ENCODE data around the gene KLK1. TPM values are rescaled to one million over a fixed set of nuclear protein-coding genes. Genes with fewer than 3 reads are reported as not detected.

KLK1 gene
- total RNA-seq, 6 experiments from 2014 or later: not detected

- Histone ChIP-seq H3K27ac (no peak overlapping the region), H3K27me3 (no peaks in the 10 kb centered on the region), H3K9me3 (no peaks in the 10 kb centered on the region), H3K4me3 (no peak overlapping the region), H3K4me1 (no peaks in the 10 kb centered on the region), H3K36me3 (no peaks in the 10 kb centered on the region)
- DNase-seq (no peak), ATAC-seq (no peak)
- TF ChIP-seq POLR2A (IDR thresholded peaks at IDR 0.05): no peak
- TF ChIP-seq, protein P1, sequence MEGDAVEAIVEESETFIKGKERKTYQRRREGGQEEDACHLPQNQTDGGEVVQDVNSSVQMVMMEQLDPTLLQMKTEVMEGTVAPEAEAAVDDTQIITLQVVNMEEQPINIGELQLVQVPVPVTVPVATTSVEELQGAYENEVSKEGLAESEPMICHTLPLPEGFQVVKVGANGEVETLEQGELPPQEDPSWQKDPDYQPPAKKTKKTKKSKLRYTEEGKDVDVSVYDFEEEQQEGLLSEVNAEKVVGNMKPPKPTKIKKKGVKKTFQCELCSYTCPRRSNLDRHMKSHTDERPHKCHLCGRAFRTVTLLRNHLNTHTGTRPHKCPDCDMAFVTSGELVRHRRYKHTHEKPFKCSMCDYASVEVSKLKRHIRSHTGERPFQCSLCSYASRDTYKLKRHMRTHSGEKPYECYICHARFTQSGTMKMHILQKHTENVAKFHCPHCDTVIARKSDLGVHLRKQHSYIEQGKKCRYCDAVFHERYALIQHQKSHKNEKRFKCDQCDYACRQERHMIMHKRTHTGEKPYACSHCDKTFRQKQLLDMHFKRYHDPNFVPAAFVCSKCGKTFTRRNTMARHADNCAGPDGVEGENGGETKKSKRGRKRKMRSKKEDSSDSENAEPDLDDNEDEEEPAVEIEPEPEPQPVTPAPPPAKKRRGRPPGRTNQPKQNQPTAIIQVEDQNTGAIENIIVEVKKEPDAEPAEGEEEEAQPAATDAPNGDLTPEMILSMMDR (IDR thresholded peaks at IDR 0.05): no peak
- intact Hi-C loops (cut with DNase I): no loop called here
- 32% methylated on average over 3 of the region's 8 CpGs for WGBS (ENCODE audit: insufficient coverage, low coverage, low lambda C conversion rate, missing lambda C conversion rate)
Measured at GRCh38 chr19:50844296-50844935, 20.8 kb upstream of the KLK1 start.

- WGBS (ENCODE audit: insufficient coverage, low coverage, low lambda C conversion rate, missing lambda C conversion rate): 61% methylated on average over 6 of the region's 7 CpGs
- intact Hi-C loops (cut with DNase I): no loop called here
- H3K27me3 ChIP-seq: no peaks in the 10 kb centered on the region
- H3K4me1 ChIP-seq: no peaks in the 10 kb centered on the region
- no peak for TF ChIP-seq POLR2A (IDR thresholded peaks at IDR 0.05)
- TF ChIP-seq, protein P1 (IDR thresholded peaks at IDR 0.05): no peak
- no peak overlapping the region for H3K4me3 ChIP-seq
- no peak overlapping the region for H3K27ac ChIP-seq
- H3K9me3 ChIP-seq: no peaks in the 10 kb centered on the region
- no peak for DNase-seq
- no peaks in the 10 kb centered on the region for H3K36me3 ChIP-seq
- no peak for ATAC-seq
Measured at GRCh38 chr19:50843701-50844221, 20.2 kb upstream of the KLK1 start.

GRCh38 chr19:50843205-50843604 lies 19.6 kb upstream of the KLK1 start:
- no peak overlapping the region for H3K4me3 ChIP-seq
- H3K27ac ChIP-seq: no peak overlapping the region
- H3K9me3 ChIP-seq: no peaks in the 10 kb centered on the region
- no peaks in the 10 kb centered on the region for H3K27me3 ChIP-seq
- ATAC-seq (no peak), DNase-seq (no peak)
- WGBS (ENCODE audit: insufficient coverage, low coverage, low lambda C conversion rate, missing lambda C conversion rate): 83% methylated on average over 2 of the region's 2 CpGs
- intact Hi-C loops (cut with DNase I): no loop called here
- TF ChIP-seq, protein P1 (IDR thresholded peaks at IDR 0.05): no peak
- TF ChIP-seq POLR2A (IDR thresholded peaks at IDR 0.05): no peak
- H3K36me3 ChIP-seq: no peaks in the 10 kb centered on the region
- H3K4me1 ChIP-seq: no peaks in the 10 kb centered on the region

- intact Hi-C loops (cut with DNase I): no loop called here
- ATAC-seq (no peak), DNase-seq (no peak)
- no peaks in the 10 kb centered on the region for H3K27me3 ChIP-seq
- H3K36me3 ChIP-seq: no peaks in the 10 kb centered on the region
- WGBS (ENCODE audit: insufficient coverage, low coverage, low lambda C conversion rate, missing lambda C conversion rate): 65% methylated on average over 6 of the region's 6 CpGs
- TF ChIP-seq, protein P1 (IDR thresholded peaks at IDR 0.05): no peak
- TF ChIP-seq POLR2A (IDR thresholded peaks at IDR 0.05): no peak
- no peaks in the 10 kb centered on the region for H3K4me1 ChIP-seq
- H3K9me3 ChIP-seq: no peaks in the 10 kb centered on the region
- H3K4me3 ChIP-seq: no peak overlapping the region
- H3K27ac ChIP-seq: no peak overlapping the region
Measured at GRCh38 chr19:50842130-50842529, 18.5 kb upstream of the KLK1 start.

All from right lobe of liver (tissue), 6 donors.